Caco-2 (cell line): Measurements from ENCODE around the gene MINDY4B. TPM values are rescaled to one million over a fixed set of nuclear protein-coding genes. Genes with fewer than 3 reads are reported as not detected.

Source experiments
- BruUV-seq: library from RNA; stranded (reverse); fragments of 400-500 nt; replicated peaks from 2 replicates; lab custom pipeline; 2021; lab: Mats Ljungman, UMichigan
- CTCF ChIA-PET: fragments of 300-600 bp; sonication (Branson Sonifier 250); formaldehyde crosslinking; loops from one replicate; lab custom pipeline; 2022; ENCODE audit warnings: antibody characterized with exemption; lab: Charles Lee
- POLR2A ChIA-PET: fragments of 300-600 bp; sonication (Branson Sonifier 250); formaldehyde crosslinking; loops from one replicate; lab custom pipeline; 2022; ENCODE audit warnings: antibody characterized with exemption; lab: Charles Lee
- DNase-seq, 2 experiments: peaks; one replicate each; pipeline versions ENCODE4 v3.0.0 to v3.0.0-alpha.2; 2020 to 2022
- H3K27me3 ChIP-seq: replicated peaks from 2 replicates; pipeline ENCODE4 v1.6.0; 2011; ENCODE audit warnings: low read length; ENCODE audit not compliant: control insufficient read depth, insufficient read depth
- H3K36me3 ChIP-seq: 2 replicates; pipeline ENCODE4 v1.5.1; 2011; ENCODE audit warnings: low read length; ENCODE audit not compliant: control insufficient read depth, insufficient read depth
- H3K4me1 ChIP-seq: fragments of 250-450 bp; sonication (Bioruptor Pico); 2 replicates; pipeline ENCODE4 v1.5.1; 2020; ENCODE audit warnings: mild to moderate bottlenecking
- H3K4me3 ChIP-seq: 2 replicates; pipeline ENCODE4 v1.5.1; 2011; ENCODE audit warnings: low read depth, mild to moderate bottlenecking, control low read depth, low read length
- H3K9me3 ChIP-seq: fragments of 250-450 bp; sonication (Bioruptor Pico); 2 replicates; pipeline ENCODE4 v1.5.1; 2020; ENCODE audit warnings: mild to moderate bottlenecking, moderate library complexity
- H3K27ac Mint-ChIP-seq: one replicate; pipeline ENCODE4 v1.8.0; 2022; ENCODE audit warnings: mixed read lengths; ENCODE audit not compliant: unreplicated experiment
- H3K27me3 Mint-ChIP-seq: one replicate; pipeline ENCODE4 v1.8.0; 2022; ENCODE audit warnings: mixed read lengths; ENCODE audit not compliant: insufficient read depth, unreplicated experiment
- H3K36me3 Mint-ChIP-seq: one replicate; pipeline ENCODE4 v1.8.0; 2022; ENCODE audit warnings: mild to moderate bottlenecking, mixed read lengths; ENCODE audit not compliant: insufficient read depth, unreplicated experiment
- H3K4me1 Mint-ChIP-seq: one replicate; pipeline ENCODE4 v1.8.0; 2022; ENCODE audit warnings: low read depth, mixed read lengths; ENCODE audit not compliant: unreplicated experiment
- H3K4me3 Mint-ChIP-seq: one replicate; pipeline ENCODE4 v1.8.0; 2022; ENCODE audit warnings: mild to moderate bottlenecking, moderate library complexity, mixed read lengths; ENCODE audit not compliant: unreplicated experiment
- H3K9me3 Mint-ChIP-seq: one replicate; pipeline ENCODE4 v1.8.0; 2022; ENCODE audit warnings: mixed read lengths; ENCODE audit not compliant: unreplicated experiment
- CTCF ChIP-seq, 2 experiments: fragments of 200-600 bp in 1 of 2; IDR thresholded peaks; 1 replicate in 1 of 2; 2 replicates in 1 of 2; pipeline versions ENCODE4 v1.5.1 to v1.8.0; 2011 to 2022; ENCODE audit warnings: antibody characterized with exemption in 1 of 2, control low read depth in 1 of 2, inconsistent platforms in 1 of 2, low read depth in 1 of 2, low read length in 1 of 2, mild to moderate bottlenecking in 1 of 2, moderate library complexity in 1 of 2; ENCODE audit not compliant: insufficient read depth in 1 of 2, severe bottlenecking in 1 of 2, unreplicated experiment in 1 of 2
- intact Hi-C: fragments of 100-400 bp; cut with micrococcal nuclease; formaldehyde crosslinking; loops from one replicate; pipeline ENCODE4 v1.10.0; 2022; ENCODE audit not compliant: unreplicated experiment
- total RNA-seq: library from RNA; stranded (reverse); gene quantifications from 2 replicates; pipeline ENCODE4 v1.2.3, GENCODE V29; 2022

The MINDY4B gene
- total RNA-seq, 1 experiment from 2014 or later: not detected

DNA sequence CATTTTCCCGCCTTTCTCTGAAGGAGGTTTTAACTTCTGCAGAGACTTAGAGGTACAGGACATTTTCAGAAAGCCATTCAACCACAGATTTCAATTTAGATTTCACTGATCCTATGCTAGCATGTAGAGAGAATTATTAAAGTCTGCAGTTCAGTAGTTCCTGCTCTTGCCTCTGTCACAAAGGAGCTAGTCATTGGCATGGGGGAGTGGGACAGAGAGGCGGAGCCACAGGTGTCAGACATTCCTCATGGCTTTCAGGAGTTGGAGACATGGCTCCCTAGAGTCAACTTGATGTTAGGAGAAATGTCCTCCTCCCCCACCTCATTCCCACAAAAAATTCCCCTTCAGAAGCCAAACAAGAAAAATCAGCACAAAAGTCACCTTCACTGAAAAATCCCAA is 76.2 kb downstream of the MINDY4B start:
- H3K36me3 Mint-ChIP-seq: no peaks in the 10 kb centered on the region
- intact Hi-C loops: no loop called here
- no peaks in the 10 kb centered on the region for H3K27me3 ChIP-seq
- ChIA-PET POLR2A (no interaction called here), CTCF (interaction anchor here (2.0 kb wide), 1 partner anchor 41 kb away, joined by 7 read pairs; no protein-coding TSS in a partner anchor)
- no peak overlapping the region for H3K4me3 Mint-ChIP-seq
- H3K9me3 Mint-ChIP-seq: no peaks in the 10 kb centered on the region
- no peaks in the 10 kb centered on the region for H3K4me1 ChIP-seq
- H3K27ac Mint-ChIP-seq: no peak overlapping the region
- H3K36me3 ChIP-seq: no peaks in the 10 kb centered on the region
- no peak overlapping the region for H3K4me3 ChIP-seq
- BruUV-seq: no TSS peak
- H3K9me3 ChIP-seq: no peaks in the 10 kb centered on the region
- H3K4me1 Mint-ChIP-seq: no peaks in the 10 kb centered on the region
- peaks cover 14% of the 10 kb centered on the region for H3K27me3 Mint-ChIP-seq
- DNase-seq: no peak
- TF ChIP-seq CTCF (IDR thresholded peaks at IDR 0.05; ENCODE audit: insufficient read depth in 1 of 2, low read depth in 1 of 2, low read length in 1 of 2, severe bottlenecking in 1 of 2, unreplicated experiment in 1 of 2): no peak

- no peak overlapping the region for H3K4me3 Mint-ChIP-seq
- Histone ChIP-seq H3K36me3 (no peaks in the 10 kb centered on the region), H3K27me3 (no peaks in the 10 kb centered on the region), H3K4me1 (no peaks in the 10 kb centered on the region), H3K4me3 (no peak overlapping the region), H3K9me3 (no peaks in the 10 kb centered on the region)
- CTCF ChIA-PET: no interaction called here
- no peaks in the 10 kb centered on the region for H3K9me3 Mint-ChIP-seq
- no peaks in the 10 kb centered on the region for H3K4me1 Mint-ChIP-seq
- no peak for TF ChIP-seq CTCF (IDR thresholded peaks at IDR 0.05; ENCODE audit: insufficient read depth in 1 of 2, low read depth in 1 of 2, low read length in 1 of 2, severe bottlenecking in 1 of 2, unreplicated experiment in 1 of 2)
- no peaks in the 10 kb centered on the region for H3K36me3 Mint-ChIP-seq
- POLR2A ChIA-PET: no interaction called here
- intact Hi-C loops: no loop called here
- BruUV-seq: no TSS peak
- no peak for DNase-seq
- H3K27ac Mint-ChIP-seq: no peak overlapping the region
- peaks cover 13% of the 10 kb centered on the region for H3K27me3 Mint-ChIP-seq
Measured at GRCh38 chr3:150828261-150828660, 77.0 kb downstream of the MINDY4B start.

GRCh38 chr3:150826466-150827282 is 78.6 kb downstream of the MINDY4B start:
- peaks cover 13% of the 10 kb centered on the region for H3K27me3 Mint-ChIP-seq
- no peak overlapping the region for H3K4me3 Mint-ChIP-seq
- no peak for DNase-seq
- H3K4me3 ChIP-seq: no peak overlapping the region
- CTCF ChIA-PET: no interaction called here
- H3K27ac Mint-ChIP-seq: no peak overlapping the region
- H3K9me3 ChIP-seq: no peaks in the 10 kb centered on the region
- H3K9me3 Mint-ChIP-seq: no peaks in the 10 kb centered on the region
- TF ChIP-seq CTCF (IDR thresholded peaks at IDR 0.05; ENCODE audit: insufficient read depth in 1 of 2, low read depth in 1 of 2, low read length in 1 of 2, severe bottlenecking in 1 of 2, unreplicated experiment in 1 of 2): no peak
- intact Hi-C loops: no loop called here
- no peaks in the 10 kb centered on the region for H3K27me3 ChIP-seq
- H3K4me1 ChIP-seq: no peaks in the 10 kb centered on the region
- H3K36me3 ChIP-seq: no peaks in the 10 kb centered on the region
- H3K4me1 Mint-ChIP-seq: no peaks in the 10 kb centered on the region
- POLR2A ChIA-PET: no interaction called here
- BruUV-seq: no TSS peak
- no peaks in the 10 kb centered on the region for H3K36me3 Mint-ChIP-seq
